AG04449 (cell line): ENCODE results near the gene SLC22A3.

Experiments
- CTCF ChIA-PET: fragments of 350-600 bp; formaldehyde crosslinking; extraction: SDS; loops from one replicate; lab custom pipeline; 2021; ENCODE audit warnings: antibody characterized with exemption; lab: Yijun Ruan, JAX
- POLR2A ChIA-PET: fragments of 400-600, 350-600 bp; formaldehyde crosslinking; extraction: SDS; loops from one replicate; lab custom pipeline; 2020; ENCODE audit warnings: antibody characterized with exemption, inconsistent platforms; lab: Yijun Ruan, JAX
- DNase-seq: peaks from one replicate; pipeline ENCODE4 v3.0.0-alpha.2; 2010; ENCODE audit warnings: low read depth, low spot score
- H3K4me3 ChIP-seq: 2 replicates; pipeline ENCODE4 v1.5.1; 2011; ENCODE audit warnings: low read depth, mild to moderate bottlenecking, control low read depth, low read length
- TF ChIP-seq, protein P1 (sequence below): IDR thresholded peaks from one replicate; pipeline ENCODE4 v1.5.1; 2011; ENCODE audit warnings: mild to moderate bottlenecking, moderate library complexity, low read length, control low read depth, inconsistent platforms; ENCODE audit not compliant: insufficient read depth; ENCODE audit errors: missing control alignments

Gene SLC22A3

DNA sequence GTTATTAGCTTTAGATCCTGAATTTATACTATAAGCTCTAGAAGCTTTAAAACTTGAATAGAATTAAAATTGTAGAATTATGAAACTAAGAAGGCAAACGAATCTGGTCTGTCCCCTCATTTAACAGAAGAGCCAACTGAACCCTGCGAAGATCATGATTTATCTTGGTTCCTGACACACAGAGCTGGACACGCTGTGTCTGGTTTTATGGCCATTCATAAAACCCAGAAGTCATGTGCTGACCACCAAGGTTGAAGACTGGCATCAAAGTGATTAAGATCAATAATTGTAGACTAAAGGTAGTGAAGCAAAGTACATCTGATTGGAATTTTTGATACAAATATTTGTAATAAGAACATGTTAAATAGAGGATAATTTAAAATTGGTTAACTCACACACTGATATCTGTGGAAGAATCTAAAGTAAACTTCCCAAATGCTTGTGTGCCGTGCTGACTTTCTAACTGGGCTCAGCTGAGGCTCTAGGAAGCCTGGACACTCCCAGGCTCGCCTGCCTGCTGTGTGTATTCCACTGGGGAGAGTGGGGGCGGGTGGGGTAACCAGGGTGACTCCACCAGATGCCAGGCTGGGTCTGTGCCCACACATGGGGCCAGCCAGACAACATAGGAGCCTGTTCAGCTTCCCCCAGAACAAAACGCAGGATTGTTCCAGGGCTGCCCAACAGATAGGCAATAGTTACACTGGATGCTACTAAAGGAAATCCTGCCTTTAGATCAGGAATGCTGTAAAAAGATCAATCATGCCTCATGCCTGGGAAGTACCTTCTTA, 42.1 kb upstream of the SLC22A3 start:
- ChIA-PET CTCF (no interaction called here), POLR2A (no interaction called here)
- no peak for DNase-seq
- H3K4me3 ChIP-seq, result no peak overlapping the region
- TF ChIP-seq, protein P1, sequence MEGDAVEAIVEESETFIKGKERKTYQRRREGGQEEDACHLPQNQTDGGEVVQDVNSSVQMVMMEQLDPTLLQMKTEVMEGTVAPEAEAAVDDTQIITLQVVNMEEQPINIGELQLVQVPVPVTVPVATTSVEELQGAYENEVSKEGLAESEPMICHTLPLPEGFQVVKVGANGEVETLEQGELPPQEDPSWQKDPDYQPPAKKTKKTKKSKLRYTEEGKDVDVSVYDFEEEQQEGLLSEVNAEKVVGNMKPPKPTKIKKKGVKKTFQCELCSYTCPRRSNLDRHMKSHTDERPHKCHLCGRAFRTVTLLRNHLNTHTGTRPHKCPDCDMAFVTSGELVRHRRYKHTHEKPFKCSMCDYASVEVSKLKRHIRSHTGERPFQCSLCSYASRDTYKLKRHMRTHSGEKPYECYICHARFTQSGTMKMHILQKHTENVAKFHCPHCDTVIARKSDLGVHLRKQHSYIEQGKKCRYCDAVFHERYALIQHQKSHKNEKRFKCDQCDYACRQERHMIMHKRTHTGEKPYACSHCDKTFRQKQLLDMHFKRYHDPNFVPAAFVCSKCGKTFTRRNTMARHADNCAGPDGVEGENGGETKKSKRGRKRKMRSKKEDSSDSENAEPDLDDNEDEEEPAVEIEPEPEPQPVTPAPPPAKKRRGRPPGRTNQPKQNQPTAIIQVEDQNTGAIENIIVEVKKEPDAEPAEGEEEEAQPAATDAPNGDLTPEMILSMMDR, result no peak

- POLR2A ChIA-PET, result no interaction called here
- no peak overlapping the region for H3K4me3 ChIP-seq
- DNase-seq, result no peak
- TF ChIP-seq, protein P1, result no peak
- CTCF ChIA-PET, result no interaction called here
Measured at GRCh38 chr6:160309718-160310117, 38.5 kb upstream of the SLC22A3 start.

- DNase-seq, result no peak
- no peak overlapping the region for H3K4me3 ChIP-seq
- POLR2A ChIA-PET, result no interaction called here
- TF ChIP-seq, protein P1, result no peak
- CTCF ChIA-PET, result no interaction called here
Measured at GRCh38 chr6:160312900-160313299, 35.3 kb upstream of the SLC22A3 start.

- DNase-seq, result no peak
- CTCF ChIA-PET, result no interaction called here
- TF ChIP-seq, protein P1, result no peak
- POLR2A ChIA-PET, result no interaction called here
- no peak overlapping the region for H3K4me3 ChIP-seq
Measured at GRCh38 chr6:160315310-160315709, 32.9 kb upstream of the SLC22A3 start.

DNA sequence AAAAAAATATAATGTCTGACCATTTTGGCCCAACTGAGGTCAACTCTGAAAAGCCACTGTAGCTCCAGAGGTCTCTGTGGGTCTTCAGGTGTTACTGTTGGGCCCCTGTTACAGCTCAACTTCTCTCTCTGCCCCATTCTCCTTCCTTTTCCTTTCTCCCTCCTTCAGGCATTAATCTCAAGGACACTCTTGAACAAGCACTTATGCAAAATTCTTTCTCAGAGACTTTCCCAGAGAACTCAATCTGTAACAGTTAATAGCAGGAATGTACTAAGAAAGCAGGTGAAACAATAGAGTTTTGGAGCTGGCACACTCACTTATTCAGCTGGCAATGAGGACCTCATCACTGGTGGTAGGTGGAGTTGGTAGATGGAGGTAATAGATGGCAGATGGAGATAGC, 31.9 kb upstream of the SLC22A3 start:
- ChIA-PET POLR2A (no interaction called here), CTCF (no interaction called here)
- no peak overlapping the region for H3K4me3 ChIP-seq
- DNase-seq, result no peak
- TF ChIP-seq, protein P1, result no peak

DNA sequence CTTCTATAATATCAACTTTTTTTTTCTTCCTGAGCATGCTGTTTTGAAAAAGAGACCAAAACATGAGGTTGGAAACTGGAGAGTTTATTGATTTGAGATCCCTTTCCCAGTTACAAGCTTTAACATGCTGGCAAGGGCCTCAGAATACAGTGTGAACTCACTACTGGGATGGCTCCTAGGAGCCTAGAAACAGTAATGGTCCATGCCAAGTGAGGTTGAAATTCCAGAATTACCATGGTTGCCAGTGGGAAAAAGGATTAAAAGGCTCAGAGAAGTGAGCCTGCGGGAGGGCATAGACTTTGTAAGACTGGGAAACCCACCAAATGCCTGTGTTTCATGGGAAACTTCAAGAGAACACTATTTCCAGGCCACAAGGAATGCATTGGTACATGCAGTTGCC, 28.9 kb upstream of the SLC22A3 start:
- ChIA-PET POLR2A (no interaction called here), CTCF (no interaction called here)
- no peak for DNase-seq
- no peak overlapping the region for H3K4me3 ChIP-seq
- TF ChIP-seq, protein P1, result no peak
